Hepatocyte (in vitro differentiated cells): ENCODE results near the gene CCDC106. TPM values are rescaled to one million over a fixed set of nuclear protein-coding genes. Genes with fewer than 3 reads are reported as not detected.

Experiments used
- DNase-seq: peaks from one replicate; pipeline ENCODE4 v3.0.0-alpha.2; 2016; ENCODE audit warnings: low spot score
- H2AFZ ChIP-seq: fragments of 200-600 bp; sonication (generic); 2 replicates; pipeline ENCODE4 v1.6.0; 2016; ENCODE audit warnings: antibody characterized with exemption, mild to moderate bottlenecking
- H3K27ac ChIP-seq: fragments of 200-600 bp; sonication (generic); 2 replicates; pipeline ENCODE4 v1.5.1; 2016; ENCODE audit warnings: mild to moderate bottlenecking
- H3K27me3 ChIP-seq: fragments of 200-600 bp; sonication (generic); 2 replicates; pipeline ENCODE4 v1.6.1; 2016
- H3K36me3 ChIP-seq: fragments of 200-600 bp; sonication (generic); replicated peaks from 2 replicates; pipeline ENCODE4 v1.5.1; 2016; ENCODE audit warnings: low read depth; ENCODE audit not compliant: insufficient read depth
- H3K4me1 ChIP-seq: fragments of 200-600 bp; sonication (generic); 2 replicates; pipeline ENCODE4 v1.5.1; 2016; ENCODE audit warnings: mild to moderate bottlenecking, moderate library complexity; ENCODE audit not compliant: insufficient read depth
- H3K4me2 ChIP-seq: fragments of 200-600 bp; sonication (generic); 2 replicates; pipeline ENCODE4 v1.6.0; 2016
- H3K4me3 ChIP-seq: fragments of 200-600 bp; sonication (generic); 2 replicates; pipeline ENCODE4 v1.5.1; 2016; ENCODE audit warnings: mild to moderate bottlenecking
- H3K79me2 ChIP-seq: fragments of 200-600 bp; sonication (generic); 2 replicates; pipeline ENCODE4 v1.6.0; 2017; ENCODE audit warnings: mild to moderate bottlenecking
- H3K9me2 ChIP-seq: fragments of 200-600 bp; sonication (generic); replicated peaks from 2 replicates; pipeline ENCODE4 v1.6.0; 2017; ENCODE audit warnings: mild to moderate bottlenecking; ENCODE audit not compliant: insufficient read depth
- H3K9me3 ChIP-seq: fragments of 200-600 bp; sonication (generic); 2 replicates; pipeline ENCODE4 v1.5.1; 2016; ENCODE audit warnings: low read depth, mild to moderate bottlenecking
- H4K20me1 ChIP-seq: fragments of 200-600 bp; sonication (generic); 2 replicates; pipeline ENCODE4 v1.6.0; 2016; ENCODE audit warnings: mild to moderate bottlenecking; ENCODE audit not compliant: insufficient read depth, poor library complexity, severe bottlenecking
- EZH2 ChIP-seq: fragments of 200-600 bp; sonication (generic); IDR thresholded peaks from 2 replicates; pipeline ENCODE4 v1.6.1; 2016; ENCODE audit warnings: antibody characterized with exemption, mild to moderate bottlenecking, borderline replicate concordance
- EZH2phosphoT487 ChIP-seq: fragments of 200-600 bp; sonication (generic); IDR thresholded peaks from one replicate; pipeline ENCODE4 v1.6.1; 2018; ENCODE audit warnings: antibody characterized with exemption, mild to moderate bottlenecking, low read depth, moderate library complexity; ENCODE audit not compliant: unreplicated experiment, severe bottlenecking
- WGBS: methylation state at CpG from one replicate; pipeline ENCODE4 v1.1.6; 2016; ENCODE audit warnings: low lambda C conversion rate; ENCODE audit errors: missing lambda C conversion rate; 5-methylcytosine and 5-hydroxymethylcytosine counted together
- polyA plus RNA-seq: library from polyadenylated mRNA; unstranded; fragments of >200 nt; fragmentation: Nextera tagmentation; extraction: Ambion mirVana; gene quantifications from 2 replicates; pipeline ENCODE4 v1.2.1, GENCODE V29; 2016
- total RNA-seq: library from RNA; depleted of rRNA; stranded (reverse); fragments of >200 nt; gene quantifications from 2 replicates; pipeline ENCODE4 v1.2.3, GENCODE V29; 2014
- TF ChIP-seq, protein P1 (sequence below): fragments of 200-600 bp; sonication (generic); IDR thresholded peaks from 2 replicates; pipeline ENCODE4 v1.5.1; 2016; ENCODE audit warnings: antibody characterized with exemption, mild to moderate bottlenecking; ENCODE audit not compliant: poor library complexity

CCDC106 gene
- total and polyA plus RNA-seq, 2 experiments from 2014 or later: 18.3 to 31.7 TPM

DNA sequence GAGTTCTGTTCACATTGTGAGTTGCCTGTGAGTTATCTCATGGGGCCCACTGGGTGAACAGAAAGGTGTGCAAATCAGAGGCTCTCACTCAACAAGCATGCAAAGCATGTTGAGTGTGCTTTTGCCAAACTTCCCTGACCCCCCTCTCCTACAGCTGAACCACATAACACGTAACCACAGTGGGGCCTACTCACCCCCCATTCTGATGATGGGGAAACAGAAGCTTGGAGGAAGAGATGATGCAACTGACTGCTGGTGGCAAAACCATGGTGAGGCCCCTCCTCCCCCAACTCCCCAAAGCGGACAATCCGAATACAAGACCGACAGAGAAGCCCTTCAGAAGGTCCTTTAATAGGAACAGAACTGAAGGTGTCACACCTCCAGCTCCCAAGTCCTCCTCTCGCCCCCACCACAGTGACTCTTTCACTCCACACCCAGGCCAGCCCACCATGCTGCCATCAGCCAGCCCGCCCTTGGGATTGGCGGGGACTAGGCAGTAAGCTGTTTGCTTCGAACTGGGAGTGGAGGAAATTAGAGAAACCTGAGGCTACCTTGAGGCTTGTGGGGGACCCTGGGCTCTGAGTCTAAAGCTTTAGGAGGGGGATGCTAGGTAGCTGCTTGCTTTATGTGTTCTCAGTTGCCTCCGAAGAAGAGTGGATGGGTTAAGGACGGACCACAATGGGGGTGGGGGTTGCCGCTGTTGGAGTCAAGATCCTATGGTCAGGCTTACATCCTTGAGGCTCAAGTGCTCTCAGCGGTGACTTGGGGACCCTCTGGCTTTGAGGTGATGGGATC, 27.4 kb upstream of the CCDC106 start:
- Histone ChIP-seq H3K4me2 (no peak overlapping the region), H3K79me2 (peaks cover 14% of the 10 kb centered on the region), H3K9me3 (no peaks in the 10 kb centered on the region), H3K4me1 (peaks cover 4% of the 10 kb centered on the region), H3K4me3 (no peak overlapping the region), H3K9me2 (no peaks in the 10 kb centered on the region), H3K27me3 (no peaks in the 10 kb centered on the region), H3K36me3 (no peaks in the 10 kb centered on the region), H3K27ac (no peak overlapping the region), H2AFZ (no peak overlapping the region), H4K20me1 (peaks cover 5% of the 10 kb centered on the region)
- no peak for DNase-seq
- TF ChIP-seq, protein P1, sequence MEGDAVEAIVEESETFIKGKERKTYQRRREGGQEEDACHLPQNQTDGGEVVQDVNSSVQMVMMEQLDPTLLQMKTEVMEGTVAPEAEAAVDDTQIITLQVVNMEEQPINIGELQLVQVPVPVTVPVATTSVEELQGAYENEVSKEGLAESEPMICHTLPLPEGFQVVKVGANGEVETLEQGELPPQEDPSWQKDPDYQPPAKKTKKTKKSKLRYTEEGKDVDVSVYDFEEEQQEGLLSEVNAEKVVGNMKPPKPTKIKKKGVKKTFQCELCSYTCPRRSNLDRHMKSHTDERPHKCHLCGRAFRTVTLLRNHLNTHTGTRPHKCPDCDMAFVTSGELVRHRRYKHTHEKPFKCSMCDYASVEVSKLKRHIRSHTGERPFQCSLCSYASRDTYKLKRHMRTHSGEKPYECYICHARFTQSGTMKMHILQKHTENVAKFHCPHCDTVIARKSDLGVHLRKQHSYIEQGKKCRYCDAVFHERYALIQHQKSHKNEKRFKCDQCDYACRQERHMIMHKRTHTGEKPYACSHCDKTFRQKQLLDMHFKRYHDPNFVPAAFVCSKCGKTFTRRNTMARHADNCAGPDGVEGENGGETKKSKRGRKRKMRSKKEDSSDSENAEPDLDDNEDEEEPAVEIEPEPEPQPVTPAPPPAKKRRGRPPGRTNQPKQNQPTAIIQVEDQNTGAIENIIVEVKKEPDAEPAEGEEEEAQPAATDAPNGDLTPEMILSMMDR: no peak
- TF ChIP-seq EZH2: no peak
- no peak for TF ChIP-seq EZH2phosphoT487
- WGBS: 96% methylated on average over 12 of the region's 12 CpGs

DNA sequence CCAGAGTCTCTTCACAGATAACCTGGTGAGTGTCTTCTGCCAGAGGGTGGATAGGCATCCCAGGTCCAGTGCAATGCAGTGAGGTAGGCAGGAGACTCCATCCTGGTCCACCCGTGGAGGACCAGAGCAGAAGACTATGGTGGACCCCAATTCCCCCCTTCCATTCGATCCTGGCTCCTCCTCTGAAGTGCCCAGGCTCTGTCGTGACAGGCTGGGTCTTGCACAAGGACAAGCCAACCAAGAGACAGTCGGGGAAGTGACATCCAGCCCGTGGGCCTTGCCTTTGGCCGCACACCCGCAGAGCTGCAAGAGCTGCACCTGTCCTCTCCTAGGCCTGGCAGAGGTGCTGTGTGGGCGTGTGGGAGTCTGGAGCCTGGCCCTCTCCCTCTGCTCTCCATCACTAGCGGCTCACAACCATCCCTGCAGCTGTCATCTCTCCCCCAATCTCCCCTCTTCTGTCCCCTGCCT, 26.8 kb upstream of the CCDC106 start:
- 94% methylated on average over 9 of the region's 9 CpGs for WGBS
- Histone ChIP-seq H4K20me1 (peaks cover 5% of the 10 kb centered on the region), H2AFZ (no peak overlapping the region), H3K27me3 (no peaks in the 10 kb centered on the region), H3K27ac (no peak overlapping the region), H3K36me3 (no peaks in the 10 kb centered on the region), H3K4me3 (no peak overlapping the region), H3K4me2 (no peak overlapping the region), H3K79me2 (peaks cover 14% of the 10 kb centered on the region), H3K9me2 (no peaks in the 10 kb centered on the region), H3K9me3 (no peaks in the 10 kb centered on the region), H3K4me1 (peaks cover 4% of the 10 kb centered on the region)
- DNase-seq: no peak
- TF ChIP-seq, protein P1: no peak
- TF ChIP-seq EZH2 (no peak), EZH2phosphoT487 (no peak)

DNA sequence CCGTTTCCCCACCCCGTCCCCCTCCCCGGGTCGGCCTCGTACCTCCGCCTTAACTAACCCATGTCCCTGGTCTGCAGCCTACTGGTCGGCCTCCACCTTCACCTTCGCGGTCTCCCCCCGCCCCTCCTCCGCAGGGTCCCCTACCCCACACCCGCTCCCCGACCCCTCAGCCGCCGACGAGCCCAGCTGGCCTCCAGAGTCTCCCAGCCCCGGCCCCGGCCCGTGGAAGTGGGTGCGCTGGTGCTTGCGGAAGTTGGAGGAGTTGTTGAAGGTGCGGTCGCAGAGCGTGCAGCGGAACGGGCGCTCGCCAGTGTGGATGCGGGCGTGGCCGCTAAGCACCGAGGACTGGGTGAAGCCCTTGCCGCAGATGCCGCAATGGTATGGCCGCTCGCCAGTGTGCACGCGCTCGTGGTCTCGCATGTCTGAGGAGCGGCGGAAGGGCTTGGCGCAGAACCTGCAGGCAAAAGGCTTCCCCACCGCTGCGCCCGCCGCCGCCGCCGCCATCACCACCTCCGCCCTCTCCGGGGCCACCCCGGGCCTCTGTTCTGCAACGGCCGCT, 26.3 kb upstream of the CCDC106 start:
- Histone ChIP-seq H3K27me3 (no peaks in the 10 kb centered on the region), H3K4me1 (peaks cover 4% of the 10 kb centered on the region), H3K36me3 (no peaks in the 10 kb centered on the region), H3K9me3 (no peaks in the 10 kb centered on the region), H3K4me2 (no peak overlapping the region), H4K20me1 (peaks cover 5% of the 10 kb centered on the region), H3K27ac (no peak overlapping the region), H3K9me2 (no peaks in the 10 kb centered on the region), H2AFZ (no peak overlapping the region), H3K4me3 (no peak overlapping the region), H3K79me2 (peaks cover 14% of the 10 kb centered on the region)
- 98% methylated on average over 44 of the region's 55 CpGs for WGBS
- TF ChIP-seq EZH2: no peak
- DNase-seq: no peak

DNA sequence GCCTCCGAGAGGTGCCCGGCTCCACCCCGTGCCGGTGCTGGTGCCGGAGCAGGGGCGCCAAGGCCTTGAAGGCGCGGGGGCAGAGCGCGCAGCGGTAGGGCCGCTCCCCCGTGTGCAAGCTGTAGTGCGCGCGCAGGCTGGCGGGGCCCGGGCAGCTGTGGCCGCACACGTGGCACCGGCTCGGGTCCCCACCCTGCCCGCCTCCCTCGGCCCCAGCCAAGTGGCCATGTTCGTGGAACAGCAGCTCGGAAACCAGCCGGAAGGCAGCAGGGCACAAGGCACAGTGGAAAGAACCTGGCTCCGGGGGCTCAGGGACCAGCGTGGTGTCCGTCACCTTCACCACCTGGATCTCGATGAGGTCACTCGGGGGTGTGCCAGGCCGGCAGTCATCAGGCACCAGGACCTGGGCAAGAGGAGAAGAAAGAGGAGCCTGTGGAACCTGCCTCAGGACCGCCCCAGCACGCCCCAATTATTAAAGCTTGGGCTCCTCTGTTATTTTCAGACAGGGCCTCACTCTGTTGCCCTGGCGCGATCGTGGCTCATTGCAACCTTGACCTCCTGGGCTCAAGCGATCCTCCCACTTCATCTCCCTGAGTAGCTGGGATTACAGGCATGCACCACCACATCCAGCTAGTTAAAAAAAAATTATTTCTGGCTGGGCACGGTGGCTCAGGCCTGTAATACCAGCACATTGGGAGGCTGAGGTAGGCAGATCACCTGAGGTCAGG, 25.6 kb upstream of the CCDC106 start:
- Histone ChIP-seq H3K79me2 (peaks cover 14% of the 10 kb centered on the region), H3K27me3 (no peaks in the 10 kb centered on the region), H3K36me3 (no peaks in the 10 kb centered on the region), H3K4me1 (peaks cover 4% of the 10 kb centered on the region), H2AFZ (no peak overlapping the region), H3K4me3 (no peak overlapping the region), H3K27ac (no peak overlapping the region), H3K9me2 (no peaks in the 10 kb centered on the region), H3K9me3 (no peaks in the 10 kb centered on the region), H4K20me1 (peaks cover 5% of the 10 kb centered on the region), H3K4me2 (no peak overlapping the region)
- no peak for DNase-seq
- WGBS: 96% methylated on average over 37 of the region's 40 CpGs
- TF ChIP-seq EZH2phosphoT487 (no peak), EZH2 (no peak)
